MCF 10A (cell line): Measurements from ENCODE around the gene PIK3C2B. TPM values are rescaled to one million over a fixed set of nuclear protein-coding genes. Genes with fewer than 3 reads are reported as not detected.

Experiments
- BruUV-seq: library from RNA; stranded (reverse); fragments of 400-500 nt; replicated peaks from 2 replicates; lab custom pipeline; 2021; lab: Mats Ljungman, UMichigan
- CTCF ChIA-PET: fragments of 300-600 bp; sonication (Branson Sonifier 250); formaldehyde crosslinking; extraction: SDS; loops from one replicate; lab custom pipeline; 2021; ENCODE audit warnings: antibody characterized with exemption, inconsistent platforms; lab: Yijun Ruan, JAX
- POLR2A ChIA-PET: fragments of 300-600, 350-650 bp; sonication (Branson Sonifier 250); formaldehyde crosslinking; extraction: SDS; loops from one replicate; lab custom pipeline; 2020; ENCODE audit warnings: antibody characterized with exemption, inconsistent platforms; lab: Yijun Ruan, JAX
- DNase-seq: peaks from one replicate; pipeline ENCODE4 v3.0.0-alpha.2; 2018; ENCODE audit not compliant: unreplicated experiment
- H3K27ac Mint-ChIP-seq: one replicate; pipeline ENCODE4 v1.8.0; 2022; ENCODE audit warnings: mild to moderate bottlenecking, low read depth, mixed read lengths; ENCODE audit not compliant: unreplicated experiment
- H3K27me3 Mint-ChIP-seq: one replicate; pipeline ENCODE4 v1.8.0; 2022; ENCODE audit warnings: mixed read lengths; ENCODE audit not compliant: insufficient read depth, unreplicated experiment
- H3K36me3 Mint-ChIP-seq: one replicate; pipeline ENCODE4 v1.8.0; 2022; ENCODE audit warnings: mild to moderate bottlenecking, moderate library complexity, mixed read lengths; ENCODE audit not compliant: insufficient read depth, unreplicated experiment
- H3K4me1 Mint-ChIP-seq: one replicate; pipeline ENCODE4 v1.8.0; 2022; ENCODE audit warnings: mixed read lengths; ENCODE audit not compliant: insufficient read depth, unreplicated experiment
- H3K4me3 Mint-ChIP-seq: one replicate; pipeline ENCODE4 v1.8.0; 2022; ENCODE audit warnings: mild to moderate bottlenecking, moderate library complexity, mixed read lengths; ENCODE audit not compliant: unreplicated experiment
- H3K9me3 Mint-ChIP-seq: one replicate; pipeline ENCODE4 v1.8.0; 2022; ENCODE audit warnings: mixed read lengths; ENCODE audit not compliant: unreplicated experiment
- intact Hi-C: fragments of 100-400 bp; cut with micrococcal nuclease; formaldehyde crosslinking; loops from 2 replicates; pipeline ENCODE4 v1.14.1; 2022
- total RNA-seq: library from RNA; stranded (reverse); gene quantifications from 2 replicates; pipeline ENCODE4 v1.2.3, GENCODE V29; 2022
- TF ChIP-seq, protein P1 (sequence below): fragments of 200-600 bp; IDR thresholded peaks from one replicate; pipeline ENCODE4 v1.8.0; 2022; ENCODE audit warnings: antibody characterized with exemption, mild to moderate bottlenecking; ENCODE audit not compliant: unreplicated experiment

Gene PIK3C2B
- total RNA-seq, 1 experiment from 2014 or later = 3.4 TPM

DNA sequence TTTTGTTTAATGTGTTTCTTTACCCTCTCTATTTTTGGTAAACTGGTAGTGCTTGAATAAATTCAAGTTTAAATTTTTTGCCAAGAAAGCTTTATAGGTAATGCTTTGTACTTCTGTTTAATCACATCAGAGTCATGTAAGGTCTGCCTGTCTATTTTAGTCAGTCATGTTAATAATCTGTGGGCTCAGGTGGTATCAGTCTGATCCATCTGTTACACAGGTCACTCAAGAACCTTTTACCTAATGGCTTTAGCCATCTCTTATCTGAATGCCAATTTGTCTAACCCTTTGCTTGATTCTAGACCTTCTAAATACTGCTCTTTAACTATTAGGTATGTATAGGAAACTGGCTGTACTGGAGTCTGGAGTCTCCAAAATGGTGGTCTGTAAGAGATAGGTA, 38.2 kb upstream of the PIK3C2B start:
- H3K27ac Mint-ChIP-seq = no peak overlapping the region
- H3K4me3 Mint-ChIP-seq = no peak overlapping the region
- H3K4me1 Mint-ChIP-seq = no peaks in the 10 kb centered on the region
- POLR2A ChIA-PET = interaction anchor here (0.7 to 1.7 kb wide), 2 partner anchors 8 to 12 kb away, joined by 3 to 10 read pairs; no protein-coding TSS in a partner anchor
- BruUV-seq = no TSS peak
- no peak for DNase-seq
- no peaks in the 10 kb centered on the region for H3K9me3 Mint-ChIP-seq
- no peaks in the 10 kb centered on the region for H3K27me3 Mint-ChIP-seq
- CTCF ChIA-PET = interaction anchor here (0.6 to 2.5 kb wide), 2 partner anchors 26 to 274 kb away, joined by 3 to 12 read pairs; no protein-coding TSS in a partner anchor
- TF ChIP-seq, protein P1, sequence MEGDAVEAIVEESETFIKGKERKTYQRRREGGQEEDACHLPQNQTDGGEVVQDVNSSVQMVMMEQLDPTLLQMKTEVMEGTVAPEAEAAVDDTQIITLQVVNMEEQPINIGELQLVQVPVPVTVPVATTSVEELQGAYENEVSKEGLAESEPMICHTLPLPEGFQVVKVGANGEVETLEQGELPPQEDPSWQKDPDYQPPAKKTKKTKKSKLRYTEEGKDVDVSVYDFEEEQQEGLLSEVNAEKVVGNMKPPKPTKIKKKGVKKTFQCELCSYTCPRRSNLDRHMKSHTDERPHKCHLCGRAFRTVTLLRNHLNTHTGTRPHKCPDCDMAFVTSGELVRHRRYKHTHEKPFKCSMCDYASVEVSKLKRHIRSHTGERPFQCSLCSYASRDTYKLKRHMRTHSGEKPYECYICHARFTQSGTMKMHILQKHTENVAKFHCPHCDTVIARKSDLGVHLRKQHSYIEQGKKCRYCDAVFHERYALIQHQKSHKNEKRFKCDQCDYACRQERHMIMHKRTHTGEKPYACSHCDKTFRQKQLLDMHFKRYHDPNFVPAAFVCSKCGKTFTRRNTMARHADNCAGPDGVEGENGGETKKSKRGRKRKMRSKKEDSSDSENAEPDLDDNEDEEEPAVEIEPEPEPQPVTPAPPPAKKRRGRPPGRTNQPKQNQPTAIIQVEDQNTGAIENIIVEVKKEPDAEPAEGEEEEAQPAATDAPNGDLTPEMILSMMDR = no peak
- peaks cover 100% of the 10 kb centered on the region for H3K36me3 Mint-ChIP-seq
- intact Hi-C loops = no loop called here

DNA sequence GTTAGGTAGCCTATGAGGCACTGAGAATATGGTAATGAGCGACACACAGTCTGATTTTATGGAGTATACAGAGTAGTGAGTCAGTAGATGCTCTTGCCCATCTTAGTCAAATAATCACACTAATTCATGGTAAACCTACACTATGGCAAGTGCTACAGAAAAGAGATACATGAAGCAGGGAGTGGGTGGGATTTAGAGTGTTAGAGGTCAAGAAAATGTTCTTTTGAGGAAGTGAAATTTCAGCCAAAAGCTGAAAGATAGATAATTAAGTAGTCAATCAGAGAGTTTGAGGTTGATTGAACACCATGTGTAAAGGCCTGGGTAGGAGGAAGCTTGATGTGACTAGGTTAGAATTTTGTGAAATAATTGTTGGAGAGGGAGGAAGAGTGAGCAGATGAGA, 36.3 kb upstream of the PIK3C2B start:
- POLR2A ChIA-PET = interaction anchor here (0.9 to 7.4 kb wide), 5 partner anchors 9 to 15 kb away, joined by 3 to 99 read pairs (median 5); partner anchors contain the start of gene MDM4
- Mint-ChIP-seq H3K9me3 (no peaks in the 10 kb centered on the region), H3K27ac (no peak overlapping the region), H3K4me1 (no peaks in the 10 kb centered on the region), H3K4me3 (no peak overlapping the region), H3K27me3 (no peaks in the 10 kb centered on the region), H3K36me3 (peaks cover 100% of the 10 kb centered on the region)
- no TSS peak for BruUV-seq
- no peak for DNase-seq
- TF ChIP-seq, protein P1 = no peak
- CTCF ChIA-PET = interaction anchor here (0.8 to 1.8 kb wide), 7 partner anchors 13 to 276 kb away, joined by 3 to 10 read pairs (median 4); no protein-coding TSS in a partner anchor
- intact Hi-C loops = no loop called here

DNA sequence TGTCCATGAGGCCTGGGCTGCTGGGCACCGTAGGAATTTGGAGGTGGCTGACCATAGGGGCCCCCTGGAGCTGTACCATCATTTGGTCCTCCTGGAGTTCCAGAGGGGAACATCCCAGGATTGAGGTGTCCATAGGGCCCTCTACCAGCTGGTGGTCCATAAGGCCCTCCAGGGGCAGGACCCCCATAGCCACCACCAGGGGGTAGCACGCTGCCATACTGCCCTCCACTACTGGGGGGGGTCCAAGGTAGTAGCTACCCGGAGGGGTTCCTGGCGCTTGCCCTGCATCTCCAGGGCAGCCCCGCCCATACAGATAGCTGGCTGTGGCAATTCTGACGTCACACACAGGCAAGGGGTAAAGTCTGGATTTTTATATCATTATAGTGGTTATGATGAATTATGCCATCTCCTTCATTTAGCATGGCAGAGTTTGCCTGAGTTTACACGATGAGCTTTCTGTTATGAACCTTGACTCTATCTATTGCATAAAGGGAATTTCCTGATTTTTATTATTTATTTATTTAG, 34.8 kb upstream of the PIK3C2B start:
- CTCF ChIA-PET = interaction anchor here (0.6 to 3.2 kb wide), 10 partner anchors 8 to 278 kb away, joined by 3 to 19 read pairs (median 4); partner anchors contain the start of gene MDM4

DNA sequence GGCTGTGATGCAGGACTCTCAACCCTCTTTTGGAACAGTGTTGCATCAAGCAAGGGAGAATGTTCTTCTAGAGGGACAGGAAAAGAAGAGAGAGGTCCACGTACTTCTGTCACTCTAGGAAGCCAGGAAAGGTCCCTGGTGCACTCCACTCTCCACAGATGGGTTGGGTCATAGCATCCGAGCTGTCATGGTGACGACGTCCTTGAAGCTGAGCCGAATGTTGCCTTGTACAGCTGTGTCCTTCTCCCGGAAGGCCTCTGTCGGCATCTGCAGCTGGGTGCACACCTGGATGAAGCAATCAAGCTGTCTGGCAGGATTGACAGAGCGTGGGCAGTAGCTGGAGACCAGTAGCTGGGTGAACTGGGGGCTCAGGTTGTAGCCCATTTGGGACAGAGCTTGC, 34.1 kb upstream of the PIK3C2B start:
- ChIA-PET CTCF (interaction anchor here (0.6 to 3.2 kb wide), 6 partner anchors 9 to 279 kb away, joined by 3 to 19 read pairs (median 4); no protein-coding TSS in a partner anchor), POLR2A (interaction anchor here (0.6 to 7.4 kb wide), 6 partner anchors 10 to 26 kb away, joined by 3 to 99 read pairs (median 4); partner anchors contain the start of gene MDM4)
- no peaks in the 10 kb centered on the region for H3K27me3 Mint-ChIP-seq
- H3K4me1 Mint-ChIP-seq = peaks cover 13% of the 10 kb centered on the region
- intact Hi-C loops = no loop called here
- BruUV-seq = no TSS peak
- peaks cover 100% of the 10 kb centered on the region for H3K36me3 Mint-ChIP-seq
- H3K4me3 Mint-ChIP-seq = no peak overlapping the region
- TF ChIP-seq, protein P1 = no peak
- peaks cover 12% of the 10 kb centered on the region for H3K9me3 Mint-ChIP-seq
- H3K27ac Mint-ChIP-seq = no peak overlapping the region
- no peak for DNase-seq

More for the DNA sequence above, 34.8 kb upstream of the PIK3C2B start:
- H3K4me1 Mint-ChIP-seq = peaks cover 8% of the 10 kb centered on the region
- H3K27ac Mint-ChIP-seq = no peak overlapping the region
- BruUV-seq = no TSS peak
- TF ChIP-seq, protein P1 = no peak
- POLR2A ChIA-PET = interaction anchor here (0.6 to 7.4 kb wide), 3 partner anchors 13 to 25 kb away, joined by 3 to 99 read pairs (median 5); partner anchors contain the start of gene MDM4
- H3K27me3 Mint-ChIP-seq = no peaks in the 10 kb centered on the region
- intact Hi-C loops = no loop called here
- peaks cover 100% of the 10 kb centered on the region for H3K36me3 Mint-ChIP-seq
- H3K9me3 Mint-ChIP-seq = peaks cover 6% of the 10 kb centered on the region
- DNase-seq = no peak
- H3K4me3 Mint-ChIP-seq = no peak overlapping the region
